Kidney capillary endothelial cell (primary cell): ENCODE measurements around the gene FBN3.

Source experiments
- DNase-seq: peaks from one replicate; pipeline ENCODE4 v3.0.0-alpha.2; 2018; ENCODE audit warnings: low spot score

FBN3 gene

DNA sequence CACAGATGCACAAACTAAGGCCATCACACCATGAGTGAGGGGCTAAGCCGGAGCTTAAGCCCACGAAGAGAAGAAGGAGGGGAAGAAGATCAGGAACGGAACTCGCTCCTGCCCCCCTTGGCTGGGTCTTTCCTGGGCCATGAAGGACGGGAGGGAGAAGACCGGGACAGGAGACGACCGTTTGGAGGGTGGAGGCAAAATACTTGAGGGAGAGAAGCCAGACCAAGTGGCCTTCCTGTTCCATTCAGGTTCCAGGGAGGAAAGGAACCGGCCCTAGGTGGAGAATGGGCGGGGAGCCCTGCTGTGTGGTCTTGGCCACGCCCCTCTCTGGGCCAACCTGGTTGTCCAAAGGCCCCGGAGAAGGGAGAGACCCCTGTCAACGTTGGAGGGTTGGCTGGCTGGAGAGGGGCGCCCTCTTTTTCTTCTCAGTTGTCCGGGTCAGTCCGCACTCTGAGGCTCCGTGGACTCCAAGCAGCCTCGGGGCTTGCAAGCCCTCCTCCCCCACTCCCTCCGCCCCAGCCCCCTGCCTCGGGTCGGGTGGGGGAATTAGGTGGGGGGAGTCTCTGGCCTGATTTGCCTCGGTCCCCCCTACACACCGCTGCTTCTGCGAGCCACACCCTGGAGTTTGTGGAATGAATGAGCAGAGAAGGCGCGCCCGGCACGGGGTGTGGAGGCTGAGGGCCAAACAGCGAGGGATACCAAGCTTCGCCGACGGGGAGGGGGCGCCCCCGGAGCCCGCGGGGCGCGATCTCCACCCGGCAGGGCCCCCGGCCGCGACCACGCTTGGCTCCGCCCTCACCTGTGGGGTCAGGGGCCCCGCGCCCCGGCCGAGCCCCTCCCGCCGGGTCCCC lies 757 bp downstream of the FBN3 start:
- DNase-seq, result no peak

DNA sequence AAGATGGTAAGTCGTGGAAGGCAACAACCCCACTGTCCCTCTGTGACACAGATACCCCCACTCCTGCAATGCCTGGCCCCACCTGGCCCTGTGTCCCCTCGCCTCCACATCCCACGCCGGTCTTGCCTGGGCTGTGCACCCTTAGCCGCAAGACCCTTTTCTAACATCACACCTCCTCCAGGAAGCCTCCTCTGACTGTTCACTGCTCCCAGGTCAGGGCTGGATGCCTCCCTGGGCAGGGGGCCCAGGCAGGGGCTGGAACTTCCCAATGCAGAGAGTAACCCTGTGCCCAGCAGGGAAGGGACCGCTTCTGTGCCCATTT lies 1.3 kb downstream of the FBN3 start:
- no peak for DNase-seq

DNA sequence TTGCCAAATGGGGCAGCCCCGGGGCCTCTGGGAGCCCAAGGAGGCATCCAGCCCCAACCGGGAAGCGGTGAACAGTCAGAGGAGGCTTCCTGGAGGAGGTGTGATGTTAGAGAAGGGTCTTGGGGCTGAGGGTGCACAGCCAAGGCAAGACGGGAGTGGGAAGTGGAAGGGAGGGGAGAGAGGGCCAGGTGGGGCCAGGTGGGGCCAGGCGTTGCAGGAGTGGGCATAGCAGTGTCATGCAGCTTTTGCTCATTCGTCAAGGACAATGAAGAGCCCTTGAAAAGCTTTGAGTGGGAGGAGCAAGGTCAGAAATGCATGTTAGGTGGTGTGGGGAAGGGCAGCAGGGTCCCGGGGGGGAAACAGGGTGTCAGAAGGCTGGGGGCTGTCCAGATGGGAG lies 1.8 kb downstream of the FBN3 start:
- no peak for DNase-seq

DNA sequence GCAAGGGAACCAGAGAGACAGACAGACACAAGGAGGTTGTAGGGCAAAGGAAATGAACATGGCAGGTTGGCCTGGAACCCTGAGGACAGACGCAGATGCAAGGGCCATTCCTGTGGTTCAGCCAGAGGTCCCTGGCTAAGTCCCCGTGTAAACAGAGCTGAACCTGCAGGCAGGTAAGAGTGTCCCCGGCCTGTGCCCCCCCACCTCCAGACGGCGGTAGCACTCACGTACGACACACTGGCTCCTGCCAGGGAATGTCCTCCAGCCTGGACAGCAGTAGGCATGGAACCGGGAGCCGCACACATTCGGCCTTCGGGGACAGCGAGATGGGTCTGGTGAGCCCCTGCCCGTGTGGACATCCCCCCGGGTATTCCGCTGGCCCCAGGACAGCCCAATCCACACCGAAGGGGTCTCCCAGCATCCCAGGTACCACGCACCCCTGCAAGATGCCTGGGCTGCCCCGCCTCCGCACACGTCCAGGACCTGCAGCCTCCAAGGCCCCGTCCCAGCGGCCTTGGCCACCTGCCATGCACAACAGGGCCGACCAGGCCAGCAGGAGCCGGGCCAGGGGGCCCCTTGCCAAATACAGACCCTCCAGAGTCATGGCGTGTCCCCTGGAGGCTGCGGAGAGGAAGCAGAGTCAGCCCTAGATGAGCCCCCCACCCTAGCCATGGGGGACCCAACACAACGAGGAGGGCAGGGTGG lies 2.4 kb downstream of the FBN3 start:
- no peak for DNase-seq

DNA sequence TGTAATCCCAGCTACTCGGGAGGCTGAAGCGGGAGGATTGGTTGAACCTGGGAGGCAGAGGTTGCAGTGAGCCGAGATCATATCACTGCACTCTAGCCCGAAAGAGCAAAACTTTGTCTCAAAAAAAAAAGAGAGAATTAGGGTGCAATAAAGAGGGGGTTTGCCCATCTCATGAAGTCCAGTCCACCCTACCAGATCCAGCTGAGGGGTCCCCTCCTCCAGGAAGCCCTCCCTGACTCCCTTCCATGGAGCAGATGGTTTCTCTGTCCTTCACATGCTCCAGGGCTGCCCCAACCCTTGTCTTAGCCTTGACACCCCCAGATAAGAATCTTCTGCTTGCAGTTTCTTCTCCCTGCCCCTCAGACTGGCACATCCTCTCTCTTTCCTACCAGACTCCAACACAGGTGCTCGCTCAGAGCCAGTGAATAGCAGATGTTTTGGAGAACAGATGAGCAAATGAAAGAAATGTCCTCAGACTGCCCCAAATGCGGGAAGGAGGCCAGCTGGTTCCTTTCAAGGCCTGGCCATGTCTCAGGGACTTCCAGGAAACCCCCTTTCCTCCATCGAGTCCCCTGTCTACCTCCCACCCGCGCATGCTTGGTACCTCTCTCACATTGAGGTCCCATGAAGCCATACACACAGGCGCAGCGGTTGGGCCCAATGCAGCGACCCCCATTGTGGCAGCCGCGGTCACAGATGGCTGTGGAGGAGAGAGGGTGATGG lies 5.0 kb downstream of the FBN3 start:
- no peak for DNase-seq

DNA sequence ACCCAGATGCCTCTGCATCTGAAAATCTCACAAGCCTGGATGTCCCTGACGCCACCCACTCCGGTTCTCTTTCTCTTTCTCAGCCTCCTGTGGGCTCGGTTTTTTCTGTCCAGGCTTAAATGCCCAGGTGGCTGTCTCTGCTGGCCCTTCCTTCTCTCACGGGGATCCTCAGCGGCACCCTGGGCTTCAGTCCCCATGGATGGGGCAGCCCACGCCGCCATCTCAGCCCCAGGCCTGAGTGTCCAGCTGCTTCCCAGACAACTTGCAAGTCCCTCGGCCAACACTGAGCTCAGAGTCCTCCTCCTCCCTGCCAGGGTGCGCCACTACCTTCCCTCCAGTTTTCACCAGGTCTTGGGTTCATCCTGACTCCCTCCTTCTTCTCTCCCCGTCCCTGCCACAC lies 6.4 kb downstream of the FBN3 start:
- no peak for DNase-seq

DNA sequence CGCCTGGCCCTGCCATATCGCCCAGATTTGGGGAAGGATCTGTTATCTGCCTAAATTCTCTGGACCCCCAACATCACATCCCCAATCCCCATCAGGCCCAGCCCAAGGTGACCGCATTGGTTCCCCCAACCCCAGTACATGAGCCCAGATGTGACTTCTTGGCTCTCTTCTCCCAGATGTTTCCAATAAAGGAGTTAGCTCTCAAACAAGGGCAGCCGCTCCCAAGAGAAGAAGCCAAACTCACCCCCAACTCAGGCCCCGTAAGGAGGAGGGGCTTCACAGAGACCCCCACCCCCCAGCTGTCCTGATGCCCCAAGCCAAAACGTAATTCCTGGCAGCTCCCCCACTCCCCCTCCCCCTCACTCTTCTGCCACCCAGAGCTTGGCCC lies 6.9 kb downstream of the FBN3 start:
- no peak for DNase-seq

DNA sequence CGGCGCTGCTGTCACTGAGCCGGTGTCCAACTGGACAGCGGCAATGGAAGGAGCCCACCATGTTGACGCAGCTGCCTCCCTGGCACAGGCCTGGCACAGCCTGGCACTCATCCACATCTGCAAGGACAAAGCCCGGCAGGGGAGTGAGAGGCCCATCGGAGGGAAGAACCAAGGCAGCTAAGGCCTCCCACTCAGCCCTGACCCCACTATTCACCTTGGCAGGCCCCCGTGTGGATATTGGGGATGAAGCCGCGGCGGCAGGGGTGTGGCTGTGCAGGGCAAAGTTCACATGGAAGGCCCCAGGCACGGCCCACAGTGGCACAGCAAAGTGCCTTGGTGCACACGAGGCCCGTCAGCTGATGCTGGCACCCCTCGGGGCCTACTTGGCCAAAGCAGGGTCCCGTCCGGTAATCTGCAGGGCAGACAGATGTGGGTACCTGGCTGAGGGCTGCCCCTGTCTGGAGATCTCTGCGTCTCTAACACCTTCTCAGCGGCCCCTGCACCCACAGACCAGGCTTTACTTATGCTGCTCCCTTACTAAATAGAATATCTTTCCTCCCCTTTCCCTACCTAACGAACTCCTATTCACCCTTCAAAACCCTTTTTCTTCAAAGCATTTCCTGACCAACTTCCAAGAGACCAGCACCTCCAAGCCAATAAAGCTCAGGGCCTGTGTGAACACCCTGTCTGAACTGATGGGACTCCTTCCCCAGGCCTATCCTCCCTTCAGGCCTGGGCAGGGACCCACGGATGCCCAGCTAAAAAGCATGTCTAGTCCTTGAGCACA lies 7.5 kb downstream of the FBN3 start:
- DNase-seq, result no peak

DNA sequence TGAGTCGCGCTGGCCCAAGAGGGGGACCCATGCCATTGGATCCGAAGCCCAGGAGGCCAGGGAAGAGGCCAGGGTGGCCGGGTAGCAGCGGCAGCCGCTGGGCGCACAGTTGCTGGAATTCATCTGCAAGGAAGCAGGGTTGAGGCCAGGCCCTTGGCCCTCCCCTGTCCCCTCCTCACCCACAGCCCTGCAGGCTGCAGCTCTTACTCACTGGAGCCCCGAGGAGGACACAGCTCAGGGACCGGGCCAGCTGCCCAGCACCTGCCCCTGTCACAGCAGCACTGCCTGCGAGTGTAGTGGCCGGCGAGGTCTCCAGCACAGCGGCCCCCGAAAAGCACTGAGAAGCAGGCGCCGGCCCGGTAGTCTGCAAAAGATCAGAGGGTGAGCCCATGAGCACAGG lies 11.2 kb downstream of the FBN3 start:
- DNase-seq, result no peak

DNA sequence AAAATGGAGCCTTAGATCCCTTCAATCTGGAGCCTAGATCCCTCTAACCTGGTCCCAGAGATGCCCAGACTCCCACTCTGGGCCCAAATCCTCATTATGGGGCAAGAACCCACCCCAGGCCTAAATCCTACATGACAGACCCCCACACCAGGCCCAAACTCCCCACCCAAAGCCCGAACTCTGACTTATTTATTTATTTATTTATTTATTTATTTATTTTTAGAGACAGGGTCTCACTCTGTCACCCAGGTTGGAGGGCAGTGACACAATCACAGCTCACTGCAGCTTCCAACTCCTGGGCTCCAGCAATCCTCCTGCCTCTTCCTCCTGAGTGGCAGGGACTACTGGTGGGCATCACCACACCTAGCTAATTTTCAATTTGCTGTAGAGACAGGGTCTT lies 12.0 kb downstream of the FBN3 start:
- no peak for DNase-seq

DNA sequence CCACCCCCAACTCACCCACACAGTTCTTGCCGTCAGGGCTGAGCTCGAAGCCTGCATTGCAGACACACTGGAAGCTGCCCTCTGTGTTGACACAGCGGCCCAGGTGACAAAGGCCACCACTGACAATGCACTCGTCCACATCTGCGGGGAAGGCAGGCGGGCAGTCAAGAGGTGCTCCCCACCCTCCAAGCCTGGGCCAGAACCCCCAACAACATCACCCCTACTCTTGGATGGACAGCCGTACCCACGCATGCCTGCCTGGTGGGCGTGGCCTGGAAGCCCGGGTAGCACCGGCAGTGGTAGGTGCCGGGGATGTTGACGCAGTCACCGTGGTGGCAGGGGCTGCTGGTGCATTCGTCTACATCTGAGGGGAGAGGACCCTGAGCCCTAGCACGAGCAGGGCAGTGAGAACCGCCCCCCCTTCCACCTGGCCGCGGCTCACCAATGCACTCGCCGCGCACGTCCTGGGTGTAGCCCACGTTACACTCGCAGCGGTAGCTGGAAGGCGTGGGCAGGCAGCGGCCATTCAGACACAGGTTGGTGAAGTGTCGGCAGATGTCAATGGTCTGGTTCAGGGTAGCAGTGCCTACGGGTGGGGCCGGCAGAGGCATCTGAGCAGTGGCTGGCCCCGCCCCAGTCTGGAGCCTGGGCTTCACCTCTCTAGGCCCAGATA lies 13.3 kb downstream of the FBN3 start:
- no peak for DNase-seq

DNA sequence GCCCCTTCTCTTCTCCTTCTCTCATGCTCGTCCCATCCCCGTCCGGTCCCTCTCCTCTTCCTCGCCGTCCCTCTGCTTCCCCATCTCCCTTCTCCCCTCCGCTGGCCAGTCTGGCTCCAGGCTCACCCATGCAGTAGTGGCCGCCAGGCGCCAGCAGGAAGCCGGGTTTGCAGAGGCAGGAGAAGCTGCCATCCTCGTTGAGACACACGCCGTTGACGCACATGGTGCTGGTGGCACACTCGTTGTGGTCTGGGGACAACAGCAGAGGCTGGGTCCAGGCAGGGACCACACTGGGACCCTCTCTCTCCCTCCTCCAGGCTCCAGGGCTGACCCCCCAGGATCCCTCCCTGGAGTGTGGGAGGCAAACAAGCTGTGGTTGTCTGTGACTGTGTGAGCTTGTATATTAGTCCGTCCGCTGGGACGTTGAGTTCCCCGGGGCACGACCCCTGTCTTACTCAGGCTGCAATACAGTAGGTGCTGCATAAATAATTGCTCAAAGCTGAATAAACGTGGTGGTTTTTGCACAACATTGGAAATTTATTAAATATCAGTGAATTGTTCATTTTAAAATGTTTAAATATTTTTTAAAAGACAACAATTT lies 16.4 kb downstream of the FBN3 start:
- DNase-seq, result no peak

DNA sequence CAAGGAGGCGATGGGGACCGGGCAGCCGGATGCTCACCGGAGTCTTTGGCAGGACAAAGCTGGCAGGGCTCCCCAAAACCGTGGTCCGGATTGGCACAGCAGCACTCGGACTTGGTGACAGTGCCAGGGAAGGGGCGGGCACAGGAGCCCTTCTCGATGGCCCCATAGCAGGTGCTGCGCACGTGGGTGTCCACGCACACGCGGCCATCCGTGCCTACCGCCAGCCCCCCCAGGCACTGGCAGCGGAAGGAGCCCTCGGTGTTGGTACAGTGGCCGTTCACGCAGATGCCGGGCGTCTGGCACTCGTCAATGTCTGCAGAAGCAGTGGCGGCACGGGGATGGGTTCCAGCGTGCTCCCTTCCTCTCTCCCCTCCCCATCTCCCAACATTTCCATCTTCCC lies 17.9 kb downstream of the FBN3 start:
- DNase-seq, result no peak

DNA sequence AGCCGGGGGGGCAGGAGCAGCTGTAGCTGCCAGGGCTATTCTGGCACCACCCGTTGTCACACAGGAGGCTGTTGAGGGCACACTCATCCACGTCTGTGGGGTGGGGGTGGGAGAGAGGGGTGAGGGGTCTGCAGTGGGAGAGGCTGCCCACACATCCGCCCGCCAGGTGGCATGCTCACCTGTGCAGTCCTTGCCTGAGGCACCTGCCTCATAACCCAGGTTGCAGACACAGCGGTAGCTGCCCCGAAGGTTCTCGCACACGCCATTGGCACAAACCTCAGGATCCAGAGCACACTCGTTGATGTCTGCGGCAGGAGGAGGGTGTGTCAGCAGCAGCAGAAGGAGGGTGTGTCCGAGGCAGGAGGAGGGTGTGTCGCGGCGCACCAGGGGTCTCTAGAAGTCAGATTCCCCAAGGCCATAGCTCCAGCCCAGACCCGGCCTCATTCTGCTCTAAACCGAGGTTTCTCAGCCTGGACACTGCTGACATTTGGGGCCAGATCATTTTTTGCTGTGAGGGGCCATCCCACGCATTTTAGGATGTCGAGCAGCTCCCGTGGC lies 20.3 kb downstream of the FBN3 start:
- DNase-seq, result no peak

DNA sequence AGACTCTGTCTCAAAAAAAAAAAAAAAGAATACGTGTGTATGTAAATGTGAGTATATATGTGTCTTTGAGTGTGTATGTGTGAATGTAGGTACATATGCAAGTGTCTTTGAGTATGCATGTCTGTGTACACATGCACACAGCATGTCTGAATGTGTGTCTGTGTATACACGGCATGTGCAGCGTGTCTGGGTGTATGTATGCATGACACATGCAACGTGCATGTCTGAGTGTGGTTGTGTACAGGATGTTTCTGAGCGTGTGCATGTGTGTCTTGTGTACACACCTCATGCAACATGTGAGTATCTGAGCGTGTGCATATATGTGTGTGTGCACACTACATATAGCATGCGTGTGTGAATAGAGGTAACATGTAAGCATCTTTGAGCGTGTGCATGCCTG lies 20.8 kb downstream of the FBN3 start:
- no peak for DNase-seq

DNA sequence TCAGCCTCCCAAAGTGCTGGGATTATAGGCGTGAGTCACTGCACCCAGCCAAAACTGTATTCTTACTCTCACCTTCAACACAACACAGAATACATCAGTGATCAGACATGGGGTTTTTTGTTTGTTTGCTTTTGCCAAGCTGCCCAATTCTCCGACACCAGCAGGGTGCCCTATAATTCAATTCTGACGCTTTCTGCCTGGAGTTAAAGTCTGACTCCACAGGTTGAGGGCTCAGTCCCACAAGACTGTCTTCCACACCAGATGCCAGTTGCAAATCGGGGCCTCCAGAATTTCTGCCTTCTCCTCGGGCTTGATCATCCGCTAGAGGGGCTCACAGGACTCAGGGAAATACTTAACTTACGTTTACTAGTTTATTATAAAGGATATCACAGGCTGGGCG lies 22.1 kb downstream of the FBN3 start:
- no peak for DNase-seq

DNA sequence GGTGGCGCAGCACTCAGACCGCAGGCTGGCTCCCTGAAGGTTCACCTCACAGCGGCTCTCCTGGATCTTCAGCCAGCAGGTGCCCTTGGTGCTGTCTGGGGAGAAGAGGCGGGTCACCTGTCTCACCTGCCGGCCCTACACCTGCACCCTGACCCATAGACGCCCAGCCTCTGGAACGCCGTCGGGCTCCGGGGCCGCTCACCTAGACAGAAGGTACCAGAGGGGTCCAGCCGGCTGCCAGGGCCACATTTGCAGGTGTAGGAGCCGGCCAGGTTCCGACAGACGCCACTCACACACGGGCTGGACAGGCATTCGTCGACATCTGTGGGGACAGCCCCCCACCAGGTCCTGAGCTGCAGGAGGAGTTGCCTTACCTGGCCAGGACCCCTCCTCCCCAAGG lies 22.9 kb downstream of the FBN3 start:
- DNase-seq, result no peak

DNA sequence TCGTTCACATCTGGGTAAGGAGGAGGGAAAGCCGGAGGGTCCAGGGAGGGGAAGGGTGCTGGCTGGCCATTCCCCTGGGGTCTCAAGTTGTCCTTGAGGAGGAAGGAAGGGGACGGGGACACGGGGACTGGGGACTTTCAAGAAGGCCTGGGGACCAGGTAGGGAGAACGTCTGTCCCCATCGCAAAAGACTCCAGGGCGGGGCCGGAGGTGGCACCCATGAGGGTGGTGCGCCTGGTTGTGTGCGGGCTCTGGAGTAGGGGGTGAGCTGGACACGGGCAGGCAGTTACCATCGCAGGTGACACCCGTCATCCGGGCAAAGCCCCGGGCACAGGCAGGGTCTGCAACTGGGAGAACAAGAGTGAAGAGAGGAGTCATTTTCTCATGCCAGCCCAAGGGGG lies 23.4 kb downstream of the FBN3 start:
- no peak for DNase-seq

DNA sequence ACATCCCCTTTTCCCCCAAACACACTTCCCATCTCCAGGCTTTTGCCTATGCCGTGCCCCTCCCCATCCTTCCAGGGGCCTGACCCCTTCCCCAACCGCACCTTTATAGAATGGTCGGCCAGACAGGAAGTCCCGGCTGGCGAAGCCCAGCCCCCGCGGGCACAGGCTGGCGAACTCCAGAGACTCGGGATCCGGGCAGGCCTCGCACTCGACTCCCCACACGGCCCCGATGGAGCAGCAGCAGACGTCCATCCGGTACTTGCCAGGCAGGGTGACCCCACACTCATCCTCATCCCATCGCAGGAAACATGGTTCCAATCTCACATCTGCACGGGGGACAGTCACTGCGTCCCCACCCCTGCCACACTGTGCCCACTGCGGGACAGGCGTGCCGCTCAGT lies 25.7 kb downstream of the FBN3 start:
- no peak for DNase-seq

DNA sequence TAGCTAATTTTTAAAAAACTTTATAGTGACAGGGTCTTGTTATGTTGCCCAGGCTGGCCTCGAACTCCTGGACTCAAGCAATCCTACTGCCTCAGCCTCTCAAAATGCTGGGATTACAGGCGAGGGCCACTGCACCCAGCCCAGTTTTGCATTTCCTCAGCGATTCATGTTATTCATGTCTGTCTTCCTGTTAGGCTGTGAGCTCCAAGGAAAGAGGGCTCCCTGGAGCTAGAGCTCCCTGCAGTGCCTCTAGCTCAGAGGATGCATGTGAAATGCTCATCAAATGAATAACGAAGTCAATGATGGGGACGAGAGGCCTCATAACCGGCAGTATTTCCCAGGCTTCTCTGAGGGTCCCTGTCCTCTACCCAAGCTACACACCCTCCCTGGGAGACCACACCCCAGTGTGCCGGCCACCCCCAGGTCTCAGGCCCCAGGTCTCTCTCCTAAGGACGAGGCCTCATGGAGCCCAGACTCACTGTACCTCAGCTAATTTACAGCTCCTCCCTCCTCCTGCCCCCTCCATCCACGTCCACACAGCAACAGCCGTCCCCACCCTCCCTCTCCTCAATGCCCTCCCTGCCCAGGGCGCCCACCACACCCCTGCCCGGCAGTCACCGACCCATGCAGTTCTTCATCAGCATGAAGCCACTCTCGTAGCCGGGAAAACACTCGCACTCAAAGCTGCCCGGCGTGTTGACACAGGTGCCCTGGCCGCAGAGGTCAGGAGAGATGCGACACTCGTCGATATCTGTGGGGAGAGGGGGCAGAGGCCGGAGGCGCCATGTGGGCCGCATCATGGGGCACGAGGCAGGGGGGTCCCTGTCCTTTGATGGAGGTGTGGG lies 28.5 kb downstream of the FBN3 start:
- DNase-seq, result no peak
